T-helper 17 cell (primary cell): Measurements from ENCODE around the gene RNF207. TPM values are rescaled to one million over a fixed set of nuclear protein-coding genes. Genes with fewer than 3 reads are reported as not detected.
A peak's percentile ranks its signal among the peaks of the same experiment; 100 is the strongest.

ENCODE experiments used
- ATAC-seq: fragments of 150-1000 bp; cut with Tn5 transposase; 2 replicates; pipeline ENCODE4 v1.10.0; 2021; ENCODE audit warnings: mild to moderate bottlenecking, moderate library complexity
- DNase-seq, 3 donors: peaks; one replicate each; pipeline versions ENCODE4 v3.0.0 to v3.0.0-alpha.2; 2020 to 2021
- H3K9me3 ChIP-seq: one replicate; pipeline ENCODE4 v1.7.0; 2013; ENCODE audit warnings: low read length, mild to moderate bottlenecking; ENCODE audit not compliant: control insufficient read depth, poor library complexity, severe bottlenecking
- H3K27ac Mint-ChIP-seq: one replicate; pipeline ENCODE4 v1.8.0; 2022; ENCODE audit warnings: mild to moderate bottlenecking, moderate library complexity, mixed read lengths
- H3K27me3 Mint-ChIP-seq: one replicate; pipeline ENCODE4 v1.8.0; 2022; ENCODE audit warnings: mixed read lengths
- H3K36me3 Mint-ChIP-seq: one replicate; pipeline ENCODE4 v1.8.0; 2022; ENCODE audit warnings: low read depth, mixed read lengths
- H3K4me1 Mint-ChIP-seq: one replicate; pipeline ENCODE4 v1.8.0; 2022; ENCODE audit warnings: mild to moderate bottlenecking, mixed read lengths
- H3K4me3 Mint-ChIP-seq: one replicate; pipeline ENCODE4 v1.8.0; 2022; ENCODE audit warnings: mild to moderate bottlenecking, moderate library complexity, mixed read lengths
- total RNA-seq, 4 donors: library from RNA in 2 of 4; stranded (reverse) in 2 of 4; gene quantifications; one replicate each; pipeline ENCODE4 v1.2.3 and lab custom pipeline; 2022 to 2026

The RNF207 gene
- total RNA-seq, 2 donors from 2014 or later: 17.7 to 25.9 TPM

GRCh38 chr1:6239213-6239752, 33.4 kb downstream of the RNF207 start:
- no peak for DNase-seq
- Mint-ChIP-seq H3K4me3 (no peak overlapping the region), H3K36me3 (peaks cover 3% of the 10 kb centered on the region), H3K27ac (no peak overlapping the region), H3K4me1 (peaks cover 12% of the 10 kb centered on the region), H3K27me3 (peaks cover 38% of the 10 kb centered on the region)
- H3K9me3 ChIP-seq: no peaks in the 10 kb centered on the region
- ATAC-seq: no peak

GRCh38 chr1:6239950-6240768, 34.2 kb downstream of the RNF207 start:
- no peak overlapping the region for H3K27ac Mint-ChIP-seq
- H3K9me3 ChIP-seq: no peaks in the 10 kb centered on the region
- no peak overlapping the region for H3K4me3 Mint-ChIP-seq
- peaks cover 10% of the 10 kb centered on the region for H3K4me1 Mint-ChIP-seq
- DNase-seq (no peak), ATAC-seq (no peak)
- peaks cover 3% of the 10 kb centered on the region for H3K36me3 Mint-ChIP-seq
- peaks cover 38% of the 10 kb centered on the region for H3K27me3 Mint-ChIP-seq

- H3K36me3 Mint-ChIP-seq: peaks cover 3% of the 10 kb centered on the region
- no peak for DNase-seq
- peak overlapping the region; percentile 79 for H3K4me3 Mint-ChIP-seq
- H3K27me3 Mint-ChIP-seq: peaks cover 41% of the 10 kb centered on the region
- peaks cover 8% of the 10 kb centered on the region for H3K4me1 Mint-ChIP-seq
- no peaks in the 10 kb centered on the region for H3K9me3 ChIP-seq
- ATAC-seq: no peak
- no peak overlapping the region for H3K27ac Mint-ChIP-seq
These were observed 35.4 kb downstream of the RNF207 start for GRCh38 chr1:6241107-6241886.

GRCh38 chr1:6241887-6242740, 36.2 kb downstream of the RNF207 start:
- H3K27me3 Mint-ChIP-seq: peaks cover 49% of the 10 kb centered on the region
- H3K36me3 Mint-ChIP-seq: peaks cover 5% of the 10 kb centered on the region
- H3K4me3 Mint-ChIP-seq: no peak overlapping the region
- ATAC-seq (no peak), DNase-seq (no peak)
- no peak overlapping the region for H3K27ac Mint-ChIP-seq
- no peaks in the 10 kb centered on the region for H3K9me3 ChIP-seq
- peaks cover 13% of the 10 kb centered on the region for H3K4me1 Mint-ChIP-seq

GRCh38 chr1:6243053-6243834, 37.3 kb downstream of the RNF207 start:
- no peak for ATAC-seq
- no peak for DNase-seq
- Mint-ChIP-seq H3K4me1 (peaks cover 13% of the 10 kb centered on the region), H3K27ac (no peak overlapping the region), H3K27me3 (peaks cover 60% of the 10 kb centered on the region), H3K4me3 (peak overlapping the region; percentile 12), H3K36me3 (peaks cover 5% of the 10 kb centered on the region)
- H3K9me3 ChIP-seq: no peaks in the 10 kb centered on the region

GRCh38 chr1:6243993-6244392, 38.1 kb downstream of the RNF207 start, which contains the start of gene HES3:
Gene HES3 (plus strand): TSS chr1:6244179. CDS start chr1:6244366, 187 bp downstream.
- H3K27me3 Mint-ChIP-seq: peaks cover 61% of the 10 kb centered on the region
- H3K4me1 Mint-ChIP-seq: peaks cover 13% of the 10 kb centered on the region
- peak within 1 kb of the TSS; percentile 56 for H3K4me3 Mint-ChIP-seq
- ATAC-seq (no peak), DNase-seq (no peak)
- no peaks in the 10 kb centered on the region for H3K9me3 ChIP-seq
- no peak within 1 kb of the TSS for H3K27ac Mint-ChIP-seq
- H3K36me3 Mint-ChIP-seq: peaks cover 5% of the 10 kb centered on the region

GRCh38 chr1:6244401-6245049, 38.6 kb downstream of the RNF207 start:
- Mint-ChIP-seq H3K4me1 (peaks cover 13% of the 10 kb centered on the region), H3K27ac (no peak overlapping the region), H3K27me3 (peaks cover 56% of the 10 kb centered on the region), H3K4me3 (peak overlapping the region; percentile 56), H3K36me3 (peaks cover 5% of the 10 kb centered on the region)
- ATAC-seq: no peak
- no peaks in the 10 kb centered on the region for H3K9me3 ChIP-seq
- no peak for DNase-seq

- Mint-ChIP-seq H3K36me3 (peaks cover 5% of the 10 kb centered on the region), H3K4me1 (peaks cover 13% of the 10 kb centered on the region), H3K4me3 (no peak overlapping the region), H3K27ac (no peak overlapping the region), H3K27me3 (peaks cover 49% of the 10 kb centered on the region)
- no peaks in the 10 kb centered on the region for H3K9me3 ChIP-seq
- ATAC-seq: peak; percentile 82
- DNase-seq: peak; percentile 71 to 81 (median 79)
These were observed 39.4 kb downstream of the RNF207 start for GRCh38 chr1:6245086-6245868.

GRCh38 chr1:6245869-6246496, 40.1 kb downstream of the RNF207 start:
- DNase-seq (peak in 2 of 3 donors; percentile 24 to 28), ATAC-seq (peak; percentile 31)
- Mint-ChIP-seq H3K27me3 (peaks cover 50% of the 10 kb centered on the region), H3K4me3 (peak overlapping the region; percentile 81), H3K27ac (peak overlapping the region; percentile 73), H3K4me1 (peaks cover 13% of the 10 kb centered on the region), H3K36me3 (peaks cover 5% of the 10 kb centered on the region)
- no peaks in the 10 kb centered on the region for H3K9me3 ChIP-seq

GRCh38 chr1:6246497-6247467, 40.9 kb downstream of the RNF207 start:
- H3K36me3 Mint-ChIP-seq: peaks cover 2% of the 10 kb centered on the region
- peak overlapping the region; percentile 81 for H3K4me3 Mint-ChIP-seq
- peaks cover 7% of the 10 kb centered on the region for H3K4me1 Mint-ChIP-seq
- peak; percentile 70 to 76 (median 73) for DNase-seq
- H3K27ac Mint-ChIP-seq: peak overlapping the region; percentile 73
- H3K9me3 ChIP-seq: no peaks in the 10 kb centered on the region
- ATAC-seq: peak; percentile 76
- peaks cover 49% of the 10 kb centered on the region for H3K27me3 Mint-ChIP-seq
